PC-9 (cell line): Measurements from ENCODE around the gene DUS2. TPM values are rescaled to one million over a fixed set of nuclear protein-coding genes. Genes with fewer than 3 reads are reported as not detected.
"Not testable (repeated sequence)": the region's sequence is repeated elsewhere in the genome, so short reads cannot be mapped to it uniquely, and the experiment has no call there.

Experiments
- BruUV-seq: library from RNA; stranded (reverse); fragments of 400-500 nt; replicated peaks from 2 replicates; lab custom pipeline; 2021; lab: Mats Ljungman, UMichigan
- CTCF ChIA-PET: fragments of 300-600 bp; sonication (Branson Sonifier 250); formaldehyde crosslinking; loops from one replicate; lab custom pipeline; 2022; ENCODE audit warnings: antibody characterized with exemption; lab: Charles Lee
- POLR2A ChIA-PET: fragments of 300-600 bp; sonication (Branson Sonifier 250); formaldehyde crosslinking; loops from one replicate; lab custom pipeline; 2022; ENCODE audit warnings: antibody characterized with exemption; ENCODE audit not compliant: unreplicated experiment; lab: Charles Lee
- DNase-seq, 2 experiments: peaks; one replicate each; pipeline versions ENCODE4 v3.0.0 to v3.0.0-alpha.2; 2015 to 2022; ENCODE audit warnings: mixed read lengths in 1 of 2
- H2AFZ ChIP-seq: fragments of 200-600 bp; sonication (generic); 2 replicates; pipeline ENCODE4 v1.8.1; 2017; ENCODE audit warnings: antibody characterized with exemption
- H3F3A ChIP-seq: fragments of 200-600 bp; sonication (generic); 2 replicates; pipeline ENCODE4 v1.8.1; 2017; ENCODE audit warnings: antibody characterized with exemption, mild to moderate bottlenecking, low read depth; ENCODE audit not compliant: insufficient read depth
- H3K27ac ChIP-seq: fragments of 200-600 bp; sonication (generic); 2 replicates; pipeline ENCODE4 v1.6.1; 2016; ENCODE audit warnings: mixed run types
- H3K27me3 ChIP-seq: fragments of 200-600 bp; sonication (generic); 2 replicates; pipeline ENCODE4 v1.6.1; 2016; ENCODE audit warnings: low read depth, mixed run types; ENCODE audit not compliant: insufficient read depth
- H3K36me3 ChIP-seq: fragments of 200-600 bp; sonication (generic); 2 replicates; pipeline ENCODE4 v1.6.1; 2016; ENCODE audit warnings: low read depth, mixed run types
- H3K4me1 ChIP-seq: fragments of 200-600 bp; sonication (generic); replicated peaks from 2 replicates; pipeline ENCODE4 v1.6.1; 2016; ENCODE audit warnings: mixed run types; ENCODE audit not compliant: insufficient read depth
- H3K4me2 ChIP-seq: fragments of 200-600 bp; sonication (generic); 2 replicates; pipeline ENCODE4 v1.6.1; 2017; ENCODE audit warnings: mixed run types
- H3K4me3 ChIP-seq: fragments of 200-600 bp; sonication (generic); 2 replicates; pipeline ENCODE4 v1.6.1; 2016; ENCODE audit warnings: mixed run types
- H3K79me2 ChIP-seq: fragments of 200-600 bp; sonication (generic); 2 replicates; pipeline ENCODE4 v1.6.1; 2017; ENCODE audit warnings: low read depth, mixed run types
- H3K9me2 ChIP-seq: fragments of 200-600 bp; sonication (generic); 2 replicates; pipeline ENCODE4 v1.8.1; 2017; ENCODE audit warnings: mild to moderate bottlenecking; ENCODE audit not compliant: insufficient read depth
- H3K9me3 ChIP-seq: fragments of 200-600 bp; sonication (generic); 2 replicates; pipeline ENCODE4 v1.8.1; 2016; ENCODE audit warnings: low read depth; ENCODE audit not compliant: insufficient read depth
- H4K20me1 ChIP-seq: fragments of 200-600 bp; sonication (generic); 2 replicates; pipeline ENCODE4 v1.8.1; 2017; ENCODE audit not compliant: insufficient read depth
- CTCF ChIP-seq: fragments of 200-600 bp; sonication (generic); conservative IDR thresholded peaks from 2 replicates; pipeline ENCODE4 v1.6.1; 2017; ENCODE audit warnings: mixed run types, antibody characterized with exemption, mild to moderate bottlenecking, moderate library complexity
- EZH2 ChIP-seq: fragments of 200-600 bp; sonication (generic); IDR thresholded peaks from 2 replicates; pipeline ENCODE4 v1.8.0; 2017; ENCODE audit warnings: antibody characterized with exemption, low read depth
- intact Hi-C: fragments of 100-400 bp; cut with micrococcal nuclease; formaldehyde crosslinking; loops from one replicate; pipeline ENCODE4 v1.10.0; 2022; ENCODE audit not compliant: unreplicated experiment
- total RNA-seq: library from RNA; stranded (reverse); gene quantifications from 2 replicates; pipeline ENCODE4 v1.2.3, GENCODE V29; 2021

DUS2 gene
- total RNA-seq, 1 experiment from 2014 or later = 29.7 TPM

- peaks cover 11% of the 10 kb centered on the region; the same call in 1 of the 2 replicates for H3F3A ChIP-seq
- H3K4me1 ChIP-seq = no peaks in the 10 kb centered on the region
- intact Hi-C loops = no loop called here
- H3K36me3 ChIP-seq = no peaks in the 10 kb centered on the region
- H3K4me3 ChIP-seq = no peak overlapping the region
- no peaks in the 10 kb centered on the region for H3K9me2 ChIP-seq
- no peaks in the 10 kb centered on the region for H4K20me1 ChIP-seq
- peaks cover 65% of the 10 kb centered on the region for H3K79me2 ChIP-seq
- POLR2A ChIA-PET = no interaction called here
- no peak overlapping the region for H3K27ac ChIP-seq
- TF ChIP-seq EZH2 = no peak
- TF ChIP-seq CTCF = no peak
- CTCF ChIA-PET = no interaction called here
- no peak overlapping the region for H3K4me2 ChIP-seq
- no peak for DNase-seq
- no TSS peak for BruUV-seq
- H2AFZ ChIP-seq = no peak overlapping the region
- H3K9me3 ChIP-seq = no peaks in the 10 kb centered on the region
- H3K27me3 ChIP-seq = no peaks in the 10 kb centered on the region
Measured at GRCh38 chr16:68100488-68100887, 77.4 kb downstream of the DUS2 start.

DNA sequence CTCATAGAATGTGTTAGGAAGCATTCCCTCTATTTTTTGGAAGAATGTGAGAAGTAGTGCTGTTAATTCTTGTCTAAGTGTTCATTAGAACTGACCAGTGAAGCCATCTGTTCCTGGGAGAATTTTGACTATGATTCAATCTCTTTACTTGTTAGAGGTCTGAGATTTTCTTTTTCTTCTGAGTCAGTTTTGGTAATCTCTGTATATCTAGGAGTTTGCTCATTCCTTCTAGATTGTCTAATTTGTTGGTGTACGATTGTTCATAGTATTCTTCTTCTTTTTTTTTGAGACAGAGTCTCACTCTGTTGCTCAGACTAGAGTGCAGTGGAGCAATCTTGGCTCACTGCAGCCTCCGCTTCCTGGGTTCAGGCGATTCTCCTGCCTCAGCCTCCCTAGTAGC lies 82.5 kb downstream of the DUS2 start:
- intact Hi-C loops = no loop called here
- Histone ChIP-seq H3K9me3 (no peaks in the 10 kb centered on the region), H3K79me2 (peaks cover 68% of the 10 kb centered on the region), H3K4me1 (no peaks in the 10 kb centered on the region), H2AFZ (no peak overlapping the region), H3K27me3 (no peaks in the 10 kb centered on the region), H3K4me3 (no peak overlapping the region), H3K4me2 (no peak overlapping the region), H3K36me3 (no peaks in the 10 kb centered on the region), H3F3A (no peaks in the 10 kb centered on the region), H3K27ac (no peak overlapping the region), H3K9me2 (no peaks in the 10 kb centered on the region), H4K20me1 (no peaks in the 10 kb centered on the region)
- CTCF ChIA-PET = no interaction called here
- DNase-seq = no peak
- BruUV-seq = no TSS peak
- TF ChIP-seq EZH2 = no peak
- no peak for TF ChIP-seq CTCF
- POLR2A ChIA-PET = no interaction called here

DNA sequence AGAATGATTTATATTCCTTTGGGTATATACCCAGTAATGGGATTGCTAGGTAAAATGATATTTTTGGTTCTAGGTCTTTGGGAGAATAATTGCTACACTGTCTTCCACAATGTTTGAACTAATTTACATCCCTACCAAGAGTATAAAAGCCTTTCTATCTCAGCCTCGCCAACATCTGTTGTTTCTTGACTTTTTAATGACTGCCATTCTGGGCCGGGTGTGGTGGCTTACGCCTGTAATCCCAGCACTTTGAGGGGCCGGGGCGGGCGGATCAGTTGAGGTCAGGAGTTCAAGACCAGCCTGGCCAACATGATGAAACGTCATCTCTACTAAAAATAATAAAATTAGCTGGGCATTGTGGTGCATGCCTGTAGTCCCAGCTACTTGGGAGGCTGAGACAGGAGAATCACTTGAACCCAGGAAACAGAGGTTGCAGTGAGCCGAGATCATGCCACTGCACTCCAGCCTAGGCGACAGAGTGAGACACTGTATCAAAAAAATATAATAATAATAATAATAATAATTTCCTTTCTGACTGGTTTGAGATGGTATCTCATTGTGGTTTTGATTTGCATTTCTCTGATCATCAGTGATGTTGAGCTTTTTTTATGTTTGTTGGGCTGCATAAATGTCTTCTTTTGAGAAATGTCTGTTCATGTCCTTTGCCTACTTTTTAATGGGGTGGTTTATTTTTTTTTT lies 84.3 kb downstream of the DUS2 start:
- CTCF ChIA-PET, BruUV-seq: not testable (repeated sequence)

DNA sequence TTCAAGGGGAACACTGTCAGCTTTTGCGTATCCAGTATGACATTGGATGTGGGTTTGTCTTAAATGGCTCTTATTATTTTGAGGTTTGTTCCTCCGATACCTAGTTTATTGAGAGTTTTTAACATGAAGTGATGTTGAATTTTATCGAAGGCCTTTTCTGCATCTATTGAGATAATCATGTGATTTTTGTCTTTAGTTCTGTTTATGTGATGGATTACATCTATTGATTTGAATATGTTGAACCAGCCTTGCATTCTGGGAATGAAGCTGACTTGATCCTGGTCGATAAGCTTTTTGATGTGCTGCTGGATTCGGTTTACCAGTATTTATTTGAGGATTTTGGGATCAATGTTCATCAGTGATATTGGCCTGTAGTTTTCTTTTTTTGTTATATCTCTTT lies 86.1 kb downstream of the DUS2 start:
- H3F3A ChIP-seq, H3K36me3 ChIP-seq, DNase-seq, H3K4me3 ChIP-seq, H2AFZ ChIP-seq, H3K27ac ChIP-seq, H3K4me2 ChIP-seq, H3K27me3 ChIP-seq, H3K9me2 ChIP-seq, intact Hi-C loops, H4K20me1 ChIP-seq, POLR2A ChIA-PET, CTCF ChIA-PET, H3K4me1 ChIP-seq, BruUV-seq, H3K9me3 ChIP-seq: not testable (repeated sequence)
- H3K79me2 ChIP-seq = peaks cover 82% of the 10 kb centered on the region

More for the DNA sequence above, 84.3 kb downstream of the DUS2 start:
- peaks cover 77% of the 10 kb centered on the region for H3K79me2 ChIP-seq
- intact Hi-C loops, H3K9me2 ChIP-seq, H2AFZ ChIP-seq, DNase-seq, H3F3A ChIP-seq, H3K9me3 ChIP-seq, H3K27me3 ChIP-seq, H3K36me3 ChIP-seq, H3K27ac ChIP-seq, POLR2A ChIA-PET, H3K4me2 ChIP-seq, H3K4me1 ChIP-seq, H3K4me3 ChIP-seq, H4K20me1 ChIP-seq: not testable (repeated sequence)

DNA sequence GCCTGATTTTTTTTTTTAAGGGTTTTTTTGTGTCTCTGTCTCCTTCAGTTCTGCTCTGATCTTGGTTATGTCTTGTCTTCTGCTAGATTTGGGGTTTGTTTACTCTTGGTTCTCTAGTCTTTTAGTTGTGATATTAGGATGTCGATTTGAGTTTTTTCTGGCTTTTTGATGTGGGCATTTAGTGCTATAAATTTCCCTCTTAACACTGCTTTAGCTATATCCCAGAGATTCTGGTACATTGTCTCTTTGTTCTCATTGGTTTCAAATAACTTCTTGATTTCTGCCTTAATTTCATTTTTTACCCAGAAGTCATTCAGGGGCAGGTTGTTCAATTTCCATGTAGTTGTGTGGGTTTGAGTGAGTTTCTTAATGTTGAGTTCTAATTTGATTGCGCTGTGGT lies 87.5 kb downstream of the DUS2 start:
- POLR2A ChIA-PET = not testable (repeated sequence)

More for the DNA sequence above, 87.5 kb downstream of the DUS2 start:
- H3K27ac ChIP-seq, H3K4me3 ChIP-seq, H3F3A ChIP-seq, H3K4me1 ChIP-seq, H3K9me3 ChIP-seq, H3K9me2 ChIP-seq, H3K36me3 ChIP-seq, H2AFZ ChIP-seq, H4K20me1 ChIP-seq, H3K27me3 ChIP-seq, intact Hi-C loops, CTCF ChIA-PET, DNase-seq, H3K4me2 ChIP-seq, BruUV-seq: not testable (repeated sequence)
- peaks cover 75% of the 10 kb centered on the region for H3K79me2 ChIP-seq
